Mammary epithelial cell (primary cell): Measurements from ENCODE around the gene IL13.

Experiments
- EZH2 ChIP-seq: IDR thresholded peaks from 2 replicates; pipeline ENCODE4 v1.6.1; 2012; ENCODE audit warnings: low read length, inconsistent platforms, borderline replicate concordance
- TF ChIP-seq, protein P1 (sequence below), 2 donors: IDR thresholded peaks in 1 of 2; conservative IDR thresholded peaks in 1 of 2; 2 replicates each; pipeline ENCODE4 v1.5.1; 2011 to 2012; ENCODE audit warnings: inconsistent platforms in 2 of 2, low read length in 2 of 2, mild to moderate bottlenecking in 2 of 2, control low read depth in 1 of 2, low read depth in 1 of 2; ENCODE audit not compliant: insufficient read depth in 1 of 2; ENCODE audit errors: extremely low read depth in 1 of 2

DNA sequence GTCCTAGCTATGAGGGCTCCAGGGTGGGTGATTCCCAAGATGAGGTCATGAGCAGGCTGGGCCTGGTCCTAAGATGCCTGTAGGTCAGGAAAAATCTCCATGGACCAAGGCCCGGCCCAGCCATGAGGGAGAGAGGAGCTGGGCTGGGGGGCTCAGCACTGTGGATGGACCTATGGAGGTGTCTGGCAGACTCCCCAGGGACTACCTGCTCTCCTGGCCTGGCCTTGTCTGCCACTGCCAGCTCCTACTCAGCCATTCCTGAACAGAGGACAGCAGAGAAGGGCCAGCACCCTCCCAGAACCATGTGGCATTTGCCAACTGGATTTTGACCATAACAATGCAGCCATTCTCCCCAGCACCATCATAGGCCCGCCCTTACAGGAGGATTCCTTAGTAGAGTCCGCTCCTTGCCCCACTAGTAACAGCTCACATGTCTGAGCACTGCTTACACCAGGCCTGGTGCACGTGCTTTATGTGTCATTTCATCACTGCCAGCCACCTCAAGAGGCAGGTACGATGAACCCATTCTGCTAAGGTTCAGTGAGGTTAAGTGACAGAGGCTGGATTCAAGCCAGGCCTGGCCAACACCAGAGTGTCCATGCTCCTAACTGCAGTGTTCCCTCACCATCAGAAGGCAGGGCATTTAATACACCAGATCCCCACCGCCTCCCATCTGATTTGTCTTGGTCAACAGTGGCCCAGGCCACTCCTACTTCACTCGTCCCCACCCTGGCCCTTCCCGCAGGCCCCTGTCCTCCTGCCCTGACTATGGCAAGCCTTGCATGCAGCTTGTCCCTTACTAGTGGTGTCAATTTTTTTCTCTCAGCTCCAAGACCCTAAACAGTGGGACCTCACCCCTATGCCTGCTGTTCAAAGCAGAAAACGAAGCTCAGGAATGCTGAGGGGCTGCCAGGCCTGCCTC, 669 bp downstream of the IL13 start:
- TF ChIP-seq, protein P1, sequence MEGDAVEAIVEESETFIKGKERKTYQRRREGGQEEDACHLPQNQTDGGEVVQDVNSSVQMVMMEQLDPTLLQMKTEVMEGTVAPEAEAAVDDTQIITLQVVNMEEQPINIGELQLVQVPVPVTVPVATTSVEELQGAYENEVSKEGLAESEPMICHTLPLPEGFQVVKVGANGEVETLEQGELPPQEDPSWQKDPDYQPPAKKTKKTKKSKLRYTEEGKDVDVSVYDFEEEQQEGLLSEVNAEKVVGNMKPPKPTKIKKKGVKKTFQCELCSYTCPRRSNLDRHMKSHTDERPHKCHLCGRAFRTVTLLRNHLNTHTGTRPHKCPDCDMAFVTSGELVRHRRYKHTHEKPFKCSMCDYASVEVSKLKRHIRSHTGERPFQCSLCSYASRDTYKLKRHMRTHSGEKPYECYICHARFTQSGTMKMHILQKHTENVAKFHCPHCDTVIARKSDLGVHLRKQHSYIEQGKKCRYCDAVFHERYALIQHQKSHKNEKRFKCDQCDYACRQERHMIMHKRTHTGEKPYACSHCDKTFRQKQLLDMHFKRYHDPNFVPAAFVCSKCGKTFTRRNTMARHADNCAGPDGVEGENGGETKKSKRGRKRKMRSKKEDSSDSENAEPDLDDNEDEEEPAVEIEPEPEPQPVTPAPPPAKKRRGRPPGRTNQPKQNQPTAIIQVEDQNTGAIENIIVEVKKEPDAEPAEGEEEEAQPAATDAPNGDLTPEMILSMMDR (conservative IDR thresholded peaks at IDR 0.05 in 1 of 2, IDR thresholded peaks at IDR 0.05 in 1 of 2; ENCODE audit: extremely low read depth in 1 of 2, insufficient read depth in 1 of 2, low read depth in 1 of 2, low read length in 2 of 2) = no peak
- no peak for TF ChIP-seq EZH2
